GM13976 (cell line): ENCODE measurements around the gene PPM1H.

Experiments used
- DNase-seq: peaks from one replicate; pipeline ENCODE4 v3.0.0; 2012; ENCODE audit warnings: low spot score
- CTCF ChIP-seq: IDR thresholded peaks from 2 replicates; pipeline ENCODE4 v1.5.1; 2012; ENCODE audit warnings: borderline replicate concordance, mild to moderate bottlenecking; ENCODE audit not compliant: insufficient read depth; ENCODE audit errors: extremely low read depth, missing control alignments, control extremely low read depth
- in situ Hi-C: fragments of 300-500 bp; cut with MboI; formaldehyde crosslinking; loops from one replicate; pipeline ENCODE4 v1.12.0; 2022; ENCODE audit warnings: low sequenced_read_pairs, mixed read lengths, inconsistent platforms; ENCODE audit not compliant: unreplicated experiment

PPM1H gene

GRCh38 chr12:62859321-62859737 is 75.6 kb downstream of the PPM1H start:
- TF ChIP-seq CTCF, result no peak
- DNase-seq, result no peak
- in situ Hi-C loops, result no loop called here

GRCh38 chr12:62856454-62856853 is 78.5 kb downstream of the PPM1H start:
- no peak for DNase-seq
- TF ChIP-seq CTCF, result no peak
- in situ Hi-C loops, result no loop called here

- DNase-seq, result no peak
- in situ Hi-C loops, result no loop called here
- TF ChIP-seq CTCF, result no peak
These were observed 80.9 kb downstream of the PPM1H start for GRCh38 chr12:62854024-62854423.

GRCh38 chr12:62849398-62849797 is 85.6 kb downstream of the PPM1H start:
- in situ Hi-C loops, result no loop called here
- TF ChIP-seq CTCF, result no peak
- DNase-seq, result no peak

- no peak for DNase-seq
- TF ChIP-seq CTCF, result no peak
- in situ Hi-C loops, result no loop called here
These were observed 86.5 kb downstream of the PPM1H start for GRCh38 chr12:62848418-62848817.

GRCh38 chr12:62847709-62848108 is 87.2 kb downstream of the PPM1H start:
- TF ChIP-seq CTCF, result no peak
- in situ Hi-C loops, result no loop called here

GRCh38 chr12:62846491-62846890 is 88.5 kb downstream of the PPM1H start:
- TF ChIP-seq CTCF, result no peak
- DNase-seq, result no peak
- in situ Hi-C loops, result no loop called here

More at GRCh38 chr12:62847709-62848108, 87.2 kb downstream of the PPM1H start:
- DNase-seq, result no peak
